OCI-LY1 (cell line): Measurements from ENCODE around the gene TRIM34.

Experiments used
- EZH2 ChIP-seq: fragments of 200-600 bp; sonication (generic), shearing (Covaris generic); IDR thresholded peaks from 2 replicates; pipeline ENCODE4 v1.8.0; 2017; ENCODE audit warnings: borderline replicate concordance, mixed run types, mild to moderate bottlenecking, antibody characterized with exemption, low read length, moderate library complexity, mixed read lengths
- TF ChIP-seq, protein P1 (sequence below): fragments of 200-600 bp; sonication (generic), shearing (Covaris generic); IDR thresholded peaks from 2 replicates; pipeline ENCODE4 v1.5.1; 2017; ENCODE audit warnings: mild to moderate bottlenecking, antibody characterized with exemption, low read length, moderate library complexity, mixed read lengths

DNA sequence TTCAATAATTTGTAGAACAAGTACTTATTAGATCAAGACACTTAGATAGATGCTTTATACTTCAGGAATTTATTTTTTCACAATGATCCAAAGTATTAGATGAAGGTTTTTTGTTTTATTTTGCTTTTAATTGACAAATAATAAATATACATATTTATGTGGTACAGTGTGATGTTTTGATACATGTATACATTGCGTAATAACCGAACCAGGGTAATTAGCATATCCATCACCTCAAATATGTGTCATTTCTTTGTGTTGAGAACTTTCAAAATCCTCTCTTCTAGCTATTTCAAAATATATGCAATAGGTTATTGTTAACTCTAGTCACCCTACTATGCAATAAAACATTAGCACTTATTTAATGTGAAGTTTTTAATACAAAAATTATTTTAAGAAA is 38.7 kb downstream of the TRIM34 start:
- TF ChIP-seq, protein P1, sequence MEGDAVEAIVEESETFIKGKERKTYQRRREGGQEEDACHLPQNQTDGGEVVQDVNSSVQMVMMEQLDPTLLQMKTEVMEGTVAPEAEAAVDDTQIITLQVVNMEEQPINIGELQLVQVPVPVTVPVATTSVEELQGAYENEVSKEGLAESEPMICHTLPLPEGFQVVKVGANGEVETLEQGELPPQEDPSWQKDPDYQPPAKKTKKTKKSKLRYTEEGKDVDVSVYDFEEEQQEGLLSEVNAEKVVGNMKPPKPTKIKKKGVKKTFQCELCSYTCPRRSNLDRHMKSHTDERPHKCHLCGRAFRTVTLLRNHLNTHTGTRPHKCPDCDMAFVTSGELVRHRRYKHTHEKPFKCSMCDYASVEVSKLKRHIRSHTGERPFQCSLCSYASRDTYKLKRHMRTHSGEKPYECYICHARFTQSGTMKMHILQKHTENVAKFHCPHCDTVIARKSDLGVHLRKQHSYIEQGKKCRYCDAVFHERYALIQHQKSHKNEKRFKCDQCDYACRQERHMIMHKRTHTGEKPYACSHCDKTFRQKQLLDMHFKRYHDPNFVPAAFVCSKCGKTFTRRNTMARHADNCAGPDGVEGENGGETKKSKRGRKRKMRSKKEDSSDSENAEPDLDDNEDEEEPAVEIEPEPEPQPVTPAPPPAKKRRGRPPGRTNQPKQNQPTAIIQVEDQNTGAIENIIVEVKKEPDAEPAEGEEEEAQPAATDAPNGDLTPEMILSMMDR = no peak
- no peak for TF ChIP-seq EZH2
